NCI-H2196 (cell line): ENCODE results near the gene PAX2.

Source experiments
- DNase-seq: peaks from one replicate; lab custom pipeline; 2025; ENCODE audit not compliant: unreplicated experiment; lab: John Stamatoyannopoulos, UW

Gene PAX2

DNA sequence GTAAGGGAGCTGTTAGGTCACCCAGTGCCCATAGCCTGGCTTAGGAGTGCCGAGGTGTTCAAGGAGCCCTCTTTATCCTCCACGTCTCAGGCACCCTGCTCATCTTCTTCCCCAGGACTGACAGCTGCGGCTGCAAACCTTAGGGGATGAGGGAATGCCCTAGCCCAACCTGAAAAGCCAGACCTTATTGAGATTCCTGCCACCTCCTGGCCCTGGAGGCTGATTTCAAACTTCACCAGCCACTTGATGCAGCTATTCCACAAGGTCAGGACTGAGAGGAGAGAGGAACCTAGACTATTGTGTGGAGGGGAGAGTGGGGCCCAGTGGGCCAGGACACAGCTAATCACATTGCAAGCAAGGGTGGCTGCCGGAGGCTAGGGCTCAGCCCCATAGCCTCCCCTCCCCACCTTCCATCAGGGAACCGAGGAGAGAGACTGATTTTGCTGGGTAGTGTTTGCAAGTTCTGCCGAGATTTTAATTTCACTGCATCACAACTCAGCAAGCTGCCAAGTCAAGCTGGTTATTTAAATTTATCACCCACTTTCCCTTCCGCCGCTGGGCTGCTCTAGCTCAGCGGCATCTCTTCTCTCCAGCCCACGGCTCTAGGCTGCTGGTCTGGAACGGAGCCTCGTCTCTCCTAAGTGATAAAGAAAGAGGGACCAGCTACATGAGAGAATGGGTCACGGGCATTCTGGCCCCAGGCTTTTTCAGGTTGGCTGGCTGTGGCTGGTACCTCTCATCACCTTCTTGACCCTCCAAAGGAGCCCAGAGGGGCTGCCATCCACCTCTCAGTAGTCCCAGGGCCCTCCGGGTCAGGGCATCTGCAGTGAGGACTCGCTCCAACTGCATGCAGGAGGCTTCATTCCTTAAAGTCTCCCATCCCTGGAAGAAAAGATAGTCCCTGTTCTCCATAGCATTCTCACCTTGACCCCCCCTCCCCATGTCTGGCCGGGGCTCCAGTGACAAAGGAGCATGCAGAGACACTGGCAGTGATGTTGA, 66.7 kb downstream of the PAX2 start:
- no peak for DNase-seq

- no peak for DNase-seq
Observed at GRCh38 chr10:100812978-100813377, 67.6 kb downstream of the PAX2 start.

GRCh38 chr10:100814751-100815474, 69.5 kb downstream of the PAX2 start:
- DNase-seq = no peak

DNA sequence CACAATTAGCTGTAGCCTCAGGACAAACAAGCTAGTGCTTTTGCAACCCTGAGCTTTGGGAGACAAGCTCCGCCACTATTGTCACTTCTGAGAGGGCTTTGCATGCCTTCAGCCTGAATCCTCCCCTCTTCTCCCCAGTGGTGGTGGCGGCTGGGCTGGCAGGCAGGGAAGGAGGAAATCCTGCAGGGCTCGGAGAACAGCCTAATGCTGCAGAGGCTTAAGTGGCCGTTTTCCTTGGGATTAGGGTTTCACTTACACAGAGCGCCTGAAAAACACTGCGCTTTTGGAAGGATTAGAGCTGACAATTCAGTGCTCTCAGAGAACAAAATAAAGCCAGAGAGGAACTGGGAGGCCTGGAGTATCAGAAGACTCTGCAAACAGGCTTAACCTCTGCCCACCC, 71.3 kb downstream of the PAX2 start:
- DNase-seq = no peak

GRCh38 chr10:100817268-100817839, 72.0 kb downstream of the PAX2 start:
- no peak for DNase-seq

- no peak for DNase-seq
Observed at GRCh38 chr10:100819424-100819823, 74.0 kb downstream of the PAX2 start.

DNA sequence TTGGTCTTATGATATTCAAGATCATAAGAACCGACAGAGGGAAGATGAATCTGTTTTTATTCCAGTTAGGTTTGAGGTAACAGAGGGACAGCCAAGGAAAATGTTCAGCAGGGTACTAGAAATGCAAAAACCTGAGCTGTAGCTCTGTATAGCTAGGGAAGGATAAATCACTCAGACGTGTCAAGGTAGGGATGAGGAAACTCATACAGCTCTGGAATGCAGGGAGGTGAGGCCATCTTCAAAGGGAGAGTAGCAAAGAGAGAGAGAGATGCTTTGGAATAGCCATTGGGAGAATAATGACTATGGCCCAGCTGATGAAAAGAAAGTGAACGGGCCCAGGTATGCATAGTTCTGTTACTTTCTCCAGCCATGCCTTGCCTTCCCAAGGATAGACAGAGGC, 77.8 kb downstream of the PAX2 start:
- DNase-seq = no peak

DNA sequence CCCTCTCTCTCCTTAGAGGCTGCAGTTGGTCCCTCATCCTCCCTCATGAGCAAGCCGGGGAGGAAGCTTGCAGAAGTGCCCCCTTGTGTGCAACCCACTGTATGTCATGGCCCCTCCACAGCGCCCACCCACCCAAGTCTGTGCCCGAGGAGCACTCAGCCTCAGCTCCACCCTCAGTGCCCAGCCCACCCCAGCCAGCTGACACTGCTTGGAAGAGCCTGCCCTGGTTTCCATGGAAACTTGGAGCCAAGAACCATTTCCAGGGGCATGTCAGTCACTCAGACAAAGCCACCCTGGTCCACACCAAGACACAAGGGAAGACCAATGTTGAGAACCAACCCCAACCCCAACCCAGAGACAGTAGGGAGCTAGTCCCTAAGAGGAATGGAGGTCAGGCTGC, 79.5 kb downstream of the PAX2 start:
- DNase-seq = no peak

GRCh38 chr10:100825325-100825875, 80.0 kb downstream of the PAX2 start:
- no peak for DNase-seq

DNA sequence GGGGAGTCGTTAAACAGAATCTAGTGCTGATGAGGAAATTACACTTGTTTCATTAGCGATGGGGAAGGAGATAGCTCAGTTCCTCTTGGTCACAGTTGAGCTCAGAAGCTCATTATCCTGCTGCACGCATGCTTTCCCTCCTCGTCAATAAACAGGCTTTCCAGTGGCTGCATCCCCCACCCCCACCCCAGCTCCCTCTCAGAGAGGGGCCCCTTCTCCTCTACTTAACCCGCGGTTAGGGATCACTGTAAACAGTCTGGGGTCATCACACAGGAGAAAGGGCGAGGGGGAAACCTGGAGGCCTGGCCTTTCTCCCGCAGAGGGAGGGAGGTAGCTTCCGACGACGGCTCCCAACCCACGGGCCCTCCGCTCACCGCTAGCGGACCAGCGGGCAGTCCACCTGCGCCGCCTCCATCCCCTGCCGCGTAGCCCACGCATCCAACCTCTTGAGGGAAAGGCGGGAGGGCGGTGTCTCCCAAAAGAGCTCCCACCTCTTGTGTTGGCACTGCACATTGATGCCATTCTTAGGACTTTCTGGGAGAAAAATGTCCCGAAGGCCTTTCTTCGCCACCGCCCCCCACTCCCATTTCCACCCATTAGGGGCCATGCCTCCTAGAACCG, 80.8 kb downstream of the PAX2 start:
- no peak for DNase-seq

DNA sequence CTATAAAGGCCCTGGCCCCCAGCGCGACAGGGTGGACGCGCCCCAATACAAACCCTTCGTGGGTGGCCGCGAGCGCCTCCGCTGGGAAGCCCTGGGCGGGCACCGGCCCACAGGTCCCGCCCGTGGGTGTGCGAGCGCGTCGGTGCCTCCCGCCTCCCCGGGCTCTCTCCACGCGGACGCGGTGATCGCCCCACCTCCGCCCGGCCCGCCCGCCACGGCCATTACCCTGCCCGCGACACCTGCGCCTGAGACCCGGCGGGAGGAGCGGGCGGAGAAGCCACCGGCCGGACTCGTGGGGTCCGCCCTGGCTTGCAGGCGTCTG, 81.2 kb downstream of the PAX2 start:
- DNase-seq = no peak

DNA sequence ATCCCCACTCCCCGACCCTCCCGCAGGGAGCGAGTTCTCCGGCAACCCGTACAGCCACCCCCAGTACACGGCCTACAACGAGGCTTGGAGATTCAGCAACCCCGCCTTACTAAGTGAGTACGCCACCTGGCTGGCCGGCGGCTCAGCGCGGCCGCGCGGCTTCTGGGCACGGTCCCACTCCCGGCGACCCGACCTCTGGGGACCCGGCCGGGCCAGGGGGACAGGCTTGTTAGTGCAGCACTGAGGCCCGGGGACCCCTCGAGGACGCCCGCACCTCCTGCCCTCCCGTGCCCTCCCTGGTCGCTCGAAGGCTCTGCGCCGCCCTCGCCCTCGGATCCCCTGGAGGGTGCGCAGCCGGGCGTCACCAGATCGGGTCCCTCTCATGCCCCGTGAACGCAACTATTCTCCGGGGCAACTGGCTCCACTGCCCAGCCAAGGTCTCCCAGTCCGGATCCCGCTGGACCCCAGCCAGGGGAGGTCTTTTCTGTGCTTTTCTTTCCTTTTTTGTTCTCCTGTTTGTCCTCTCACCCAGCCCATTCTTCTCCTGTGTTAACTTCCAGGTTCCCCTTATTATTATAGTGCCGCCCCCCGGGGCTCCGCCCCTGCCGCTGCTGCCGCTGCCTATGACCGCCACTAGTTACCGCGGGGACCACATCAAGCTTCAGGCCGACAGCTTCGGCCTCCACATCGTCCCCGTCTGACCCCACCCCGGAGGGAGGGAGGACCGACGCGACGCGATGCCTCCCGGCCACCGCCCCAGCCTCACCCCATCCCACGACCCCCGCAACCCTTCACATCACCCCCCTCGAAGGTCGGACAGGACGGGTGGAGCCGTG, 81.8 kb downstream of the PAX2 start:
- DNase-seq = peak; percentile 14

DNA sequence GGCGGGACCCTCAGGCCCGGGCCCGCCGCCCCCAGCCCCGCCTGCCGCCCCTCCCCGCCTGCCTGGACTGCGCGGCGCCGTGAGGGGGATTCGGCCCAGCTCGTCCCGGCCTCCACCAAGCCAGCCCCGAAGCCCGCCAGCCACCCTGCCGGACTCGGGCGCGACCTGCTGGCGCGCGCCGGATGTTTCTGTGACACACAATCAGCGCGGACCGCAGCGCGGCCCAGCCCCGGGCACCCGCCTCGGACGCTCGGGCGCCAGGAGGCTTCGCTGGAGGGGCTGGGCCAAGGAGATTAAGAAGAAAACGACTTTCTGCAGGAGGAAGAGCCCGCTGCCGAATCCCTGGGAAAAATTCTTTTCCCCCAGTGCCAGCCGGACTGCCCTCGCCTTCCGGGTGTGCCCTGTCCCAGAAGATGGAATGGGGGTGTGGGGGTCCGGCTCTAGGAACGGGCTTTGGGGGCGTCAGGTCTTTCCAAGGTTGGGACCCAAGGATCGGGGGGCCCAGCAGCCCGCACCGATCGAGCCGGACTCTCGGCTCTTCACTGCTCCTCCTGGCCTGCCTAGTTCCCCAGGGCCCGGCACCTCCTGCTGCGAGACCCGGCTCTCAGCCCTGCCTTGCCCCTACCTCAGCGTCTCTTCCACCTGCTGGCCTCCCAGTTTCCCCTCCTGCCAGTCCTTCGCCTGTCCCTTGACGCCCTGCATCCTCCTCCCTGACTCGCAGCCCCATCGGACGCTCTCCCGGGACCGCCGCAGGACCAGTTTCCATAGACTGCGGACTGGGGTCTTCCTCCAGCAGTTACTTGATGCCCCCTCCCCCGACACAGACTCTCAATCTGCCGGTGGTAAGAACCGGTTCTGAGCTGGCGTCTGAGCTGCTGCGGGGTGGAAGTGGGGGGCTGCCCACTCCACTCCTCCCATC, 82.7 kb downstream of the PAX2 start:
- peak; percentile 11 for DNase-seq

- DNase-seq = peak; percentile 1
Observed at GRCh38 chr10:100828738-100829096, 83.3 kb downstream of the PAX2 start.

DNA sequence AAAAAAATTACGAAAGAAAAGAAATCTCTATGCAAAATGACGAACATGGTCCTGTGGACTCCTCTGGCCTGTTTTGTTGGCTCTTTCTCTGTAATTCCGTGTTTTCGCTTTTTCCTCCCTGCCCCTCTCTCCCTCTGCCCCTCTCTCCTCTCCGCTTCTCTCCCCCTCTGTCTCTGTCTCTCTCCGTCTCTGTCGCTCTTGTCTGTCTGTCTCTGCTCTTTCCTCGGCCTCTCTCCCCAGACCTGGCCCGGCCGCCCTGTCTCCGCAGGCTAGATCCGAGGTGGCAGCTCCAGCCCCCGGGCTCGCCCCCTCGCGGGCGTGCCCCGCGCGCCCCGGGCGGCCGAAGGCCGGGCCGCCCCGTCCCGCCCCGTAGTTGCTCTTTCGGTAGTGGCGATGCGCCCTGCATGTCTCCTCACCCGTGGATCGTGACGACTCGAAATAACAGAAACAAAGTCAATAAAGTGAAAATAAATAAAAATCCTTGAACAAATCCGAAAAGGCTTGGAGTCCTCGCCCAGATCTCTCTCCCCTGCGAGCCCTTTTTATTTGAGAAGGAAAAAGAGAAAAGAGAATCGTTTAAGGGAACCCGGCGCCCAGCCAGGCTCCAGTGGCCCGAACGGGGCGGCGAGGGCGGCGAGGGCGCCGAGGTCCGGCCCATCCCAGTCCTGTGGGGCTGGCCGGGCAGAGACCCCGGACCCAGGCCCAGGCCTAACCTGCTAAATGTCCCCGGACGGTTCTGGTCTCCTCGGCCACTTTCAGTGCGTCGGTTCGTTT, 83.9 kb downstream of the PAX2 start:
- DNase-seq = no peak

GRCh38 chr10:100829933-100830727, 84.7 kb downstream of the PAX2 start:
- DNase-seq = no peak

- no peak for DNase-seq
Observed at GRCh38 chr10:100830728-100831111, 85.3 kb downstream of the PAX2 start.

DNA sequence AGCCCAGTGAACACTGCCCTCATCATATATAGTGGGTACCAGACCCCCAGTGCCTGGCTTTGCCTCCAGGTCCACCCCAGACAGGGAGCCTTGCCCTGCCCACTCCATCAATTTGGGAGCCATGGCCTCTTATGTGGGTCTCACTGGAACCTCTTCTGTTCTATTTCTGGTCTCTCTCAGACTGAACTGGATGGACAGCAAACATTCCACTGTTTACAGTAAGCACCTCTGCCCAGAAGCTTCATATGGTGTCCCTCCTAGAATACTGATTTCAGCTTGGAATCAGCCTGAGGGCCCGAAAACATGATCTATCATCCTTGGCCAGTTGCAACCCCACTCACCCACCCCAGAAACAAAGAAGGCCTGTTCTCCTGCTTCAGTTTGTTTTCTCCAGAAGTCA, 86.4 kb downstream of the PAX2 start:
- no peak for DNase-seq
